Measurements from ENCODE around the gene TMEM272. TPM values are rescaled to one million over a fixed set of nuclear protein-coding genes. Genes with fewer than 3 reads are reported as not detected.

TMEM272 gene
- polyA plus RNA-seq, 3 donors, result 0.02 to 0.03 TPM; not detected in 1

DNA sequence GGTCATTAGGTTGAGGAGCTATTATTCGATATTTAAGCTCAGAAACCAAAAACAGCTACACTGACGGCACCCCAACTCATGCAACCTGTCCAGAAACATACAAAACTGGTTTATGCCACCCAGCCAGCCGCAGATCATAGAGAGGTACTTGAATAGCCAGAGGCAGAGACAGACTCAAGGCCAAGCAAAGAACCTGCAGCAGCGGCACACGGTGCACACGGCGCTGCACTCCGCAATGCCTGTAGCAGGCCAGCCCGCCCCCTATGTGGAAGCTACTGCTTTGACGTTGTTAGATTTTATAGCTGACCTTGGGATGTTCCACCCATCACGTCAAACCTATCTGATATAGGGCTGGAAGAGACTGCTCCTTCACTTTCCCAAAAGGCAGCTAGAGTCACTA is 29.1 kb downstream of the TMEM272 start:
- 27 to 89% (median 83%) methylated on average over 11 of the region's 11 CpGs for WGBS, 3 donors
- no peak overlapping the region for H3K27ac ChIP-seq (ENCODE audit: low read depth, low read length)

DNA sequence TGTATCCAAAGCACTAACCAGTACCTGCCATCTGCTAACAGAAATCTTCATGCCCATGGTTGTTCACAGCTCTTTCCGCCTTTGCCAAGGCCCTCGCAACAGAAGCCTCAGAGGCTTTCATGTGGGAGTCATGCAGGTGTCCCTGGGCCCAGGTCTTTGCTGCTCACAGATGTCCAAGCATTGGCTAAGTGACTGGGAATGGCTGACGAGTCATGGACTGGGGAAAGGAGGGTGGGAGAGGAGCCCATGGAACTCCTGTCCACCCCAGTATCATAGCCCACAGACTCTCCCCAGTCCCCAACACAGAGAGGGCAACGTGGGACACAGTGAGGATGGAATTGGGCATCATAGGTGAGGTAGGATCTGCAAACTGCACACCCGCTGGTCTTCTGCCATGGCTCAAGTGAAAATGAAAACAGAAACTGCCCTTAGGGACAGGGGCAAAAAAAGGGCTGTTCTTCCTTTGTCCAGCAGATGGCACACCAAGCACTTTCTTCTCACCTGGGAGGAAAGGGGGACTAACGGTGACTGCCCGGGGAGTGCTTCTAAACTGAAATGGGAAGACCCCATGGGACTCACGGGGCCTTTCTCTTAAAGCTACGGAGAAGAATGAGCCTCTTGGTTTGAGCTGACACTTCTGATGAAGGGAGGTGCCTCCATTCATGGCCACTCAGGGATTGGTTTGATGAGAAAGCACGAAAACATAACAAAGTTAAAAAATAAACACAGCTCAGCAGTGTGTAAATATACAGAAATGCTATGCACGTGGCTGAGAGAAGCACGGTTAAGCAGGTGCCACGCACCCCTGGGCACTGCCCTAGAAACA is 29.9 kb downstream of the TMEM272 start:
- no peak overlapping the region for H3K27ac ChIP-seq (ENCODE audit: low read depth, low read length)

DNA sequence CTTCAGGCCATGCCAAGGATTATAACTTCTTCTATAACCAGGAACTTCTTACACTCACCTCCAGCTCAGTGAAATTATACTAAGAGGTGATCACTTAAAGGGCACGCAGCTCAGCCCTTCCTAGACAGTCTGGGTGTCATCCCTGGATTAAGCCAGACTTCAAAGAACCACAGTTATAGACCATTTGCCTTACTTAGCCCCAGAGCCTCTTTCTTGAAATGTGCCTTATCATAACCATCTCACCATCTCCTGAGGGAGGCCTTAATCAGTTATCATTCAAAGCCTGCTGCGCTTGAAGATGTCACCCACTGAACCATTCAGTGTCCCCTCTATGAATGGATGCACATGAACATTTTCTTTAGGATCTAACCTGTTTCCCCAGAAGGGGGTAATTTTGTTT is 30.9 kb downstream of the TMEM272 start:
- WGBS, 3 donors, result 93 to 100% (median 97%) methylated on average over 2 of the region's 2 CpGs
- no peak overlapping the region for H3K27ac ChIP-seq (ENCODE audit: low read depth, low read length)

More for the DNA sequence above, 29.9 kb downstream of the TMEM272 start:
- 15 to 28% (median 28%) methylated on average over 13 of the region's 13 CpGs for WGBS, 3 donors

DNA sequence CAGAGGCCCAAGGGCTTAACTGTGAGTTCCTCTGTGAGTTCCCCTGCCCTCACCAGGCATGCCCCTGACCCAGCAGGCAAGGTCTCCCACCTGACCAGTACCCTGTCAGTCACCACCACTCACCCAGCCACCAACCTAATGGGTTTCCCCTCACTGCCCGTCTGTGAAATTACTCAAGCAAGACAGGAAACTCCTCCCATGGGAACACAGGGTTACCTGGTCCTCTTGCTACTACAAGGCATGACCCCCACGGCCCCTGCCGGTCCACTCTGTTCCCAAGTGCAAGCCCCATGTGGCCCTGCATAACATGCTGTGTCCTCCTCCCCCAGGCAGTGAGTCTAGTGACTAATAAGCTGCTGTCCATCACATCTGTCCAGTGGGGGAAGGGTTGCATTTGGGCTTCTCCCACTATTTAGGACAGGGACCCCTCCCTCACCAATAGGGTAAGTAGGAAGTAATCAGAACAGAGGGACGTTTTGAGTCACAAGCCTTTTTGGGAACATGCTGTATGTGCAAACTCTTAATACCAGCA is 33.0 kb downstream of the TMEM272 start:
- no peak overlapping the region for H3K27ac ChIP-seq (ENCODE audit: low read depth, low read length)
- 45 to 56% (median 45%) methylated on average over 4 of the region's 4 CpGs for WGBS, 3 donors

DNA sequence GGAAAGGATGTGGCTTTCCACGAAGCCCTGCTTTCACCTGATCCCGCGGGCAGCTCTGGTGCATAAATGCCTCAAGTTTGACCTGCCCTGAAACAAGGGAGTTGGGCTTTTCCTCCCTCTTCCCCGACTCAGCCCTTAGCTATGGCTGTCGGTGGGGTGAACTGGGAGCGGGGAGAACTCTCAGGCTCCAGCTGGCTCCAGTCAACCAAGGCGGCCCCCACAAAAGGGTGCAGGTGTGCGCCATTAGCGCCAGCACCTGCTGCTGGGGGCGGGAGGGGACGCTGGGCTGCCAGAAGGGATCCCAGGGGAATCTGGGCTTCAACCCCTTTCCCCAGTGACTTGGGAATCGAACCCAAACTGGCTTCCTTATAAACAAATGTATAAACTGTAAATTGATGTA is 33.9 kb downstream of the TMEM272 start:
- 68 to 87% (median 70%) methylated on average over 12 of the region's 12 CpGs for WGBS, 3 donors
- H3K27ac ChIP-seq (ENCODE audit: low read depth, low read length), result no peak overlapping the region

DNA sequence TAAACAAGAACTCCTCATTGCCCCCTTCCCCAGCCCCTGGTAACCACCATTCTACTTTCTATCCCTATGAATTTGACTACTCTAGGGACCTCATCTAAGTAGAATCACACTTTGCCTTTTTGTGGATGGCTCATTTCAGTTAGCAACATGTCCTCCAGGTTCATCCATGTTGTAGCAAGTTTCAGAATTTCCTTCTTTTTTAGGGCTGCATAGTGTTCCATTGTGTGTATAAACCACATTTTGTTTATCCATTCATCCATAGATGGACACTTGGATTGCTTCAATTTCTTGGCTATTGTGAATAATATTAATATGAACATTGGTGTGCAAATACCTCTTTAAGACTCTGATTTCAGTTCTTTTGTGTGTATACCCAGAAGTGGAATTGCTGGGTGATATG is 36.2 kb downstream of the TMEM272 start:
- no peak overlapping the region for H3K27ac ChIP-seq (ENCODE audit: low read depth, low read length)

DNA sequence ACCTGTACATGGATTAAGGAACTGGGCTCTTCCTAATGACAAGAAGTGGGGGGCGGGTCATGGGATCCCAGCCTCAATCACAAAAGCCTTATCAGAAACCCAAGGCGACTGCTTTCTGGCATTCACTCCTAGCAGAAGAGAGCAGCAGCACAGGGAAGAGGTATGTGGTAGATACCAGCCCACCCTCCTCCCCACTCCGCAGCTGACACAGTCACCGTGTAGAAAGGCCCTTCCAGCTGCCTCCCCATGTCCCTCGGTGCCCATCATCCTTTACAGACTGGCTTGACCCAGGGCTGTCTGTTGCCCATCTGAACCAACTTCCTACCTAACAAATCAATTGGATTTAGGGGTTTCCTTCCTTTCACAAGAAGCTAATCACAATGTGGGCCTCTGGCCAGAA is 37.9 kb downstream of the TMEM272 start:
- no peak overlapping the region for H3K27ac ChIP-seq (ENCODE audit: low read depth, low read length)
- 65 to 78% (median 69%) methylated on average over 5 of the region's 5 CpGs for WGBS, 3 donors

DNA sequence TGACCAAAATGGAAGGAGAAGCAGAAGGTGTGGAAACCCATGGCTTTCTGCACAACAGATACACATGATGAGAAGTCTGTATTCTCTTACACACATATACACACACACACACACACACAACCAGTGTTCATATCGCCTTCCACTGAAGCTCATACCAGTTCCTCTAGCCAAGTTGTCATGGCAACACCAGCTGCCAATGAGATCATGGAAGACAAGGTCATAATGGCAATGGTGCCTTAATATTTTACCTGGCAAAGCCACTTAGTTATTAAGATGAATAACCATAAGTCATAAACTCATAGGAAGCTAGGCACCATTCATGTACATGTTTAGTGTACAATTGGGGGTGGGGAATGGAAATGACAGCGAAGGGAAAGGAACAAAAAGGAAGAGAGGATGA is 38.4 kb downstream of the TMEM272 start:
- no peak overlapping the region for H3K27ac ChIP-seq (ENCODE audit: low read depth, low read length)
- 50 to 71% (median 68%) methylated on average over 2 of the region's 2 CpGs for WGBS, 3 donors

DNA sequence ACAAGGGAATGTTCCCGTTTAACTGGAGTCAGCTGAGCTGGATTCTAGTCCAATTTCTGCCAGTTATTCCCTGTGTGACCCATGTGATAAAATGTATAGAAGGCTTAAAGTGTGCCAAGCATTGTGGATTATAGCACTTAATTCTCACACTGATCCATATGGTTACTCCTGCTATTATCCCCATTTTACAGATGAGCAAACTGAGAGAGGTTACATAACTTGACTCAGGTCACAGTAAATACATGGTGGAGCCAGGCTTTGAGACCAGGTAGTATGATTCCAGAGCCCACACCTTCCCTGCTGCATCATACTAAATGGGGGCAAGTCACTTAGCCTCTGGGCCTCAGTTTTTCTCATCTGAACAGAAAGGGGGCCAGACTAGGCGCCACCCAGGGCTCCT is 39.1 kb downstream of the TMEM272 start:
- WGBS, 3 donors, result 81 to 96% (median 96%) methylated on average over 2 of the region's 2 CpGs
- no peak overlapping the region for H3K27ac ChIP-seq (ENCODE audit: low read depth, low read length)

DNA sequence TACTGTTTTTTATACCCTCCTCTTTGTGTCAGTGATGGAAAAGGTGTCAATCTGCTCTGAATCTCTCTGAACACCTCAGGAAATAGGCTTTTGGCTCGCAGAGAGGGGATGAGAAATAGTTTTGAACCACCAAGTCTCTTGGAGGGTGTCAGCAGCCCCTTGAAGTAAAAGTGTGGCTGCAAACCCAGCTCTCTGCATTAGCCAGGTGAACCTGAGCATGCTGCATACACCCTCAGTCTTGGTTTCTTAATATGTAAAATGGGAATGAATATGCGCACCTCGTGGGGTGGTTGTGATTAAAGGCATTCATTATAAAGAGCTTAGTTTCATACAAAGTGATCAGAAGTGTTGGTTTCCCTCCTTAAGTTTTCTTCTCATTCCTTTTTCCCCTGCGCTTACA is 39.7 kb downstream of the TMEM272 start:
- no peak overlapping the region for H3K27ac ChIP-seq (ENCODE audit: low read depth, low read length)
- 73 to 94% (median 92%) methylated on average over 4 of the region's 4 CpGs for WGBS, 3 donors

DNA sequence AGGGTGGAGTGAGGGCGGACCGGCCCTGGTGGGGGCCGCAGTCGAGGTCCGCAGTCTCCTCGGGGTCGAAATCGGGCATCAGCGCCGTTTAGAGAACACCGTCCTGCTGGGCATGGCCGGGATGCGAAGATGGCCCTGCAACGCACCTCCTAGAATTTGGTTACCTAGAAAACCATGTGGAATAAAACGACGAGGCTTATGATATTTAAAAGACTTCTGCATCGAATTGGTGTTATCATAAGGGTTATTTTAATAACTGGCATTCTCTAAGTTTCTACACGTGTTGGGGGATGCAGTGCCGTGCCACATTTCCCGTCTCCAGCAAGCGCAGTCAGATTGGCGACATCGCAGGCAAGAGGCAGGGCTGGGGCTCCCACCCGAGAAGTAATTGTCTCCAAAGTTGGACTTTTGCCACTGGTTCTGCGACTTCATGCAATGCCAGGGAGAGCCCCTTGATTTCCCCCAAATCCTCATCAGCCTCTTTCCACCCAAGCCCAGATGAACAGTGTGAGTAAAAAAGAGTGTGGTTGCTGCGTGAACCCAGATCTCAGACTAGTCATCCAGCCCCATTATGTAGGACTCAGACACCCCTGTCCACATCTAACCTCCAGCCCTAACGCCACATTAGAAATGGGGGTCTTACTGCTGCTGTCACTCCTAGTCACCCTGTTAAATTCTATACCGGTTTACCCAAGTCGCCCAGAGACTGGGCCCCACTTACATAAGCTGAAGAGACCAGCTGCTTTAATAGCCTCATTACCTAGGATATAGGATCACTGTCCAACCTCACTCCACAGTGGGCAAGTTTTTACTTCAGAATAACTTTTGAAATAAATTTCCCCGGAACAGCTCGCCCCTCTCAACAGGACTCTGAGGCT is 40.4 kb downstream of the TMEM272 start:
- WGBS, 3 donors, result 14 to 24% (median 23%) methylated on average over 31 of the region's 31 CpGs
- peak overlapping the region; percentile 84 for H3K27ac ChIP-seq (ENCODE audit: low read depth, low read length)

DNA sequence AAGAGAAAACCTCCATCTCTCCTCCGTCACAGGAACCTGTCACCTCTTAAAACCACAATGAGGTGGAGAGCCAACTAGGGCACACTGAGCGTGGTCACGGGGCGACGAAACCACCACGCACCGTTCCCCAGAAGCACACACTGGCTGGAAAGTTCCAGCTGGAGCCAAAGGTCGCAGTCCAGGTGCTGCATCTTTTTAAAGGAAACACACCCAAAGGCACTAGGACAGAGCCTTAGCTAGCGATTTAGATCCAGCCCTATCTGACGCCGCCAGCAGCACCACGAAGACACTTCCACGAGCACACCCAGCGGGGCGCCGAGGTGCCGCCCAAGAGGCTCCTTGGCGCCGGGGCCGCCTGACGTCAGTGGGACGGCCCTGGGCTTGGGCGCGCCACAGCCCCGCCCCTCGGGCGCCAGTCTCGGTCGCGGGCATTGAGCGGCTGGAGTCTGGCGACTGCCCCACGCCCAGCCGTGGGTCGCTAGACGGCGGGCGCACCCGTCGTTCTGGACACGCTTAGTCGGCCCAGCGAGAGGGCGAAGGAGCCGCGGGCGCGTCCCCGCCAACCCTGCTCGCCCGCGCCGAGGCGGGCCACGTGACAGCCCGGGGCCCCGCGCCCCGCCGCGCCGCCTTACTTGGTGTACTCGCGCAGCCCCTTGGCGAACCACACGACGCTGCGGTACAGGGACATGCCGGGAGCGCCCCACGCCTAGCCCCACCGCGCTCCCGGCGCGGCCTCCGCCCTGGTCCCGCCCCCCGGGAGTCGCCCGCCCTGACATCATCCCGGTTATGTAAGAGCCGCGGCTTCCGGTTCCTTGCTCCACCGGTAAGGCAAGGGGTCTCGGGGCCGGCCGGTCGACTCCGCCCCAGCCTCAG is 41.3 kb downstream of the TMEM272 start, which contains the start of gene DHRS12:
TSS of gene DHRS12 (minus strand) at position 742 of the 873 bp plus-strand sequence. CDS start 4,504 bp downstream, outside the sequence.
- peak within 1 kb of the TSS; percentile 84 for H3K27ac ChIP-seq (ENCODE audit: low read depth, low read length)
- WGBS, 3 donors, result 0 to 1% (median 1%) methylated on average over 59 to 91 of the region's 91 CpGs

DNA sequence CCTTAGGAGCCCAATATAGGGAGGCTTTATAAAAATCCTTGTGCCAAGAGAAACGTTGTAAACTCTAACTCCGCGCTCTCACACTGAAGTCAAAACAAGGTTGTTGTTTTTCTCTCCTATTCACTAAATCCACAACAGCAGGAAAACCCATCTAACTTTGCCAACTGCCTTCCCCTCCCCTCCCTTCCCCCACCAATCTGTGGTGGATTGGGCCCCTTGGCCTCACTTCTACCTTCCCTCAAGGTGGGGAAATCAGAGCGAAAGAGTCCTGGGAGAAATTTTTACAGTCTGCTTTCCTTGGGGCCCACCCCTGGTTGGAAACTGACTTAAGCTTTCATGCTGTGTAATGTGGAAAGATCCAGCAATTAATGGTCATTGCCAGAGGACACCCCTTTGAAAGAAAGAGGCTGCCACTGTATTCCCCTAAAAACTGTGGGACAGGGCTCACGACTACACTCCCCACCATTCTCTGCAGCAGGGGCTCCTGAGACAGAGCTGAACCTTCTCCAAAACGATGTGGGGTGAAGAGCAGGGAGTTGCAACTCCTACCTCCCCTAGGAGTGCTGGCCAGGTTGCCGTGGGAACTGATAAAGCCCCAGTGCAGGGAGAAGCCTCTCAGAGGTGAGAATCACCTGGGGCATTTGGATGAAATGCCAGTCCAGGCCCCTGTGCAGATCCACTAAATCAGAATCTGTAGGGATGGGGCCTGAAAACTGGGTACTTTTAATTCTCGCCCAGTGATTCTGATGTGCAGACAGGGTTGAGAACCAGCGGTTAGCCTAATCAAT is 42.2 kb downstream of the TMEM272 start:
- 48 to 50% (median 49%) methylated on average over 9 of the region's 9 CpGs for WGBS, 3 donors
- no peak overlapping the region for H3K27ac ChIP-seq (ENCODE audit: low read depth, low read length)

DNA sequence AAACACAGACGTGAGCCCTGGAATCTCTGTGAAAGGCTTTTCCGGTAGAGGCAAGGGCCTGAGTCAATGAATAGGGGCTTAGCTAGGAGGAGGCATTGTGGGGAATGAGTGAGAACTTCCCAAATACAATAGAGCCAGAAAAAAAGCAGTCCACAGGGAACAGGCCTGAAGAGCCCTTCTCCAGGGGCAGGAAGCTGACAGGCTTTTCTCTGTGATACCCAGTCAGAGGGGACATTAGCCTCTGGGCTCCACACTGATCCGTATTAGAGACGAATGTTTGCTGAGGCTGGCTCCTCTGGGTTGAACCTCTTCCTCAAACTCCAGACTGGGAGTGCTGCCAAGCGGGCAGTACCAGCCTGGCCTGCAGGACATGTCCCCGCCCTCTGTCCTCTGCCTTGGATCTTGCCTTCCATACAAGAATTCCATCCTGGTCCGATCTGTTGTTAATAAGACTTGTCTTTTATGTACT is 43.3 kb downstream of the TMEM272 start:
- H3K27ac ChIP-seq (ENCODE audit: low read depth, low read length), result no peak overlapping the region
- 29 to 54% (median 50%) methylated on average over 7 of the region's 7 CpGs for WGBS, 3 donors

DNA sequence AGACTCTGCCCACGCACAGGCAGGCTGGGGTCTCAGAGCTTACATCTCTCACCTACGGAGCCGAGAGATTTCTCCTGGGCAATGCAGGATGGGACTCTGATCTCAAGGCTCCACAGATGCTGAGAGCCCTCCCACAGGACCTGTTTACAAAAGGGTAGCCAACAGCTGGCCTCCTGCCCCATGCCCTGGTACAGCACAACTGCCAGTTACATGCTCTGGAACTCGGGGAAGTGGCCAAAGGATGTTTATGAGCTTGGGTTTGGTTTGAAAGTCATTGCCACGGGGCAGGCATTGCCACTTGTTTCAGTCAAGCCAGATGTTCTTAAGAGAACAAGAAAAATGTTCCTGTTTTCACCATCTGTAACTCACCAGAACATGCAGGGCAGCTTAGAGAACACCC is 44.5 kb downstream of the TMEM272 start:
- 67 to 75% (median 68%) methylated on average over 5 of the region's 5 CpGs for WGBS, 3 donors
- no peak overlapping the region for H3K27ac ChIP-seq (ENCODE audit: low read depth, low read length)

DNA sequence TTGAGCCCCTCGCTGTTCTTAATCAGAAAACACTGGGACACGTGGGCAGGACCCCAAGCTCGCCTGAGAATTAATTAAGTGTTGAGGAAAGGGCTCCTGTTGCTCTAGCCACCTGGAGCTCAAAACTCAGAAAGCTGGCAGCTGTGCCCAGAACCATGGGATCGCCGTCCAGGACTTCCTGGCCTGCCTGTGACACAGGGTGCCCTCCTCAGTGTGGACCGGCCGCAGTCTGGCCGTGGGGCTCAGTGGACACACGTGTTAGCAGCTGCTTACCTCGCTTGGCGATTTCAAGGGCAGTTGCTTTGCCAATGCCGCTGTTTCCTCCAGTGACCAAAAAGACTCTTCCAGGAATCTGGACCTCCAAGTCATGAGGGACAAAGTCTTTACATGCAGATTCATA is 45.7 kb downstream of the TMEM272 start:
- H3K27ac ChIP-seq (ENCODE audit: low read depth, low read length), result no peak overlapping the region
- 78 to 93% (median 91%) methylated on average over 12 of the region's 12 CpGs for WGBS, 3 donors

DNA sequence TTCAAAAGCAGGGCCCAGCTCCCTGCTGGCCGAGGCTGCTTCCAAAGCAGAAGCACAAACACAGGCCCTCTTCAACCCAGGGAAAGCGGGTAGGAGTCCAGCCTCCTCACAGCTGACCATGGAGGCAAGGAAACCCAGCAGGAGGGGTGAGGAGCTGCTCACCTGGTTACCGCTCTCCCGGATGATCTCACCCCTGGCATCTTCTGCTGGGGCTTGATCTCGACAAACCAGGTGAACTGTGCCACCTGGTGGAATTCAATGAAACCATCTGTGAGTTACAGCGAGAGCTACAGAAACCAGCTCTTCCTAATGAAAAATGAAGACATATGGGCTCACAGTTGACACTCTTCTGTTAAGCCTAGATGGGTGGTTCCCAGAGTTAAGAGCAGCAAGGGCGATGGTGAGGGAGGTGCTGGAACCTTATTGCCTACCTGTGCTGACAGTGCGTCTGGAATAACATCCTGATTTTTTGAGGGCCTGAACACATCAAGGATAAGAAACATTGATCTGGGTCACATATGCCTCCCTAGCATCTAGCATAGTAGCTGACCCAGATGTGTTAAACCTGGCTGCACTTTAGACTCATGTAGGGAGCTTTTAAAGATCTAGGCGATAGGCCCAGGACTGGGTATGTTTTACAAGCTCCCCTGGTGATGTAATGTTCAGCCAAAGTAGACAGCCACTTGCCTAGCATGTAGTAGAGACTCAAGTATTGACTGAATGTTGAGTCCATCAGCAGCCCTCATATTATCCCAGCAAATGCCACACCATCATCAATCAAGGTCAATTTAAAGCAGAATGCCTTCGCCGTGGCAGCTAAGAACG is 47.1 kb downstream of the TMEM272 start:
- WGBS, 3 donors, result 47 to 82% (median 79%) methylated on average over 12 of the region's 12 CpGs

More for the DNA sequence above, 47.1 kb downstream of the TMEM272 start:
- no peak overlapping the region for H3K27ac ChIP-seq (ENCODE audit: low read depth, low read length)

Data from adipose tissue (tissue), 3 donors.